Gastroesophageal sphincter (tissue), 3 donors: ENCODE measurements around the gene BPGM.
"Not testable (repeated sequence)": the region's sequence is repeated elsewhere in the genome, so short reads cannot be mapped to it uniquely, and the experiment has no call there.

Source experiments
- CTCF ChIP-seq, 4 experiments: fragments of 200-600 bp in 2 of 4; fragments of 450-650 bp in 2 of 4; sonication (generic) in 1 of 4; IDR thresholded peaks; one replicate each; pipeline ENCODE4 v1.5.1; 2017 to 2019; ENCODE audit warnings: antibody characterized with exemption in 4 of 4, mild to moderate bottlenecking in 2 of 4, moderate library complexity in 2 of 4
- EP300 ChIP-seq: sonication (generic); formaldehyde crosslinking; IDR thresholded peaks from one replicate; pipeline ENCODE4 v1.6.1; 2017; ENCODE audit warnings: antibody characterized with exemption, mild to moderate bottlenecking
- POLR2A ChIP-seq, 2 donors: fragments of 450-650 bp; IDR thresholded peaks; one replicate each; pipeline ENCODE4 v1.6.1; 2017; ENCODE audit warnings: antibody characterized with exemption in 2 of 2, mild to moderate bottlenecking in 2 of 2, moderate library complexity in 1 of 2
- POLR2AphosphoS5 ChIP-seq: sonication (generic); formaldehyde crosslinking; IDR thresholded peaks from one replicate; pipeline ENCODE4 v1.6.1; 2017; ENCODE audit warnings: antibody characterized with exemption

- TF ChIP-seq POLR2A (IDR thresholded peaks at IDR 0.05); EP300; CTCF (IDR thresholded peaks at IDR 0.05); POLR2AphosphoS5: not testable (repeated sequence)
Measured at GRCh38 chr7:134665045-134665444, 18.4 kb downstream of the BPGM start.
